ENCODE data around the gene ZNF649. TPM values are rescaled to one million over a fixed set of nuclear protein-coding genes. Genes with fewer than 3 reads are reported as not detected.

The ZNF649 gene
- total RNA-seq, 1 experiment from 2014 or later, result 4.3 TPM

- ChIA-PET CTCF (no interaction called here), POLR2A (no interaction called here)
- in situ Hi-C loops (cut with HindIII; ENCODE audit: low pct_unique_long_range_greater_than_20kb, low sequenced_read_pairs) (no loop called here), intact Hi-C loops (cut with micrococcal nuclease; ENCODE audit: unreplicated experiment) (no loop called here)
- no peaks in the 10 kb centered on the region for H3K36me3 ChIP-seq (ENCODE audit: control insufficient read depth, insufficient read depth, low read length)
- DNase-seq (ENCODE audit: low read depth, low spot score), result no peak
- H3K27me3 ChIP-seq (ENCODE audit: control insufficient read depth, insufficient read depth, low read length), result no peaks in the 10 kb centered on the region
- no peaks in the 10 kb centered on the region for H3K4me1 ChIP-seq (ENCODE audit: control insufficient read depth, insufficient read depth, low read length)
- BruUV-seq (replicated peaks), result no TSS peak
- H3K9me3 ChIP-seq (ENCODE audit: control insufficient read depth, insufficient read depth, low read depth, low read length), result peaks cover 22% of the 10 kb centered on the region; the same call in 1 of the 2 replicates
- no peak for ATAC-seq
- no peak overlapping the region for H3K4me3 ChIP-seq (ENCODE audit: low read depth in 2 of 2, low read length in 2 of 2)
- H3K27ac ChIP-seq (ENCODE audit: low read length), result no peak overlapping the region
- no peak for TF ChIP-seq REST (IDR thresholded peaks at IDR 0.05; ENCODE audit: insufficient read depth in 1 of 2, low read depth in 2 of 2, low read length in 1 of 2)
- TF ChIP-seq CTCF (IDR thresholded peaks at IDR 0.05), result no peak
Observed at GRCh38 chr19:51919606-51920005, 14.8 kb upstream of the ZNF649 start.

- POLR2A ChIA-PET, result no interaction called here
- CTCF ChIA-PET, result no interaction called here
- no TSS peak for BruUV-seq (replicated peaks)
- Histone ChIP-seq H3K27ac (ENCODE audit: low read length) (no peak overlapping the region), H3K4me1 (ENCODE audit: control insufficient read depth, insufficient read depth, low read length) (no peaks in the 10 kb centered on the region), H3K4me3 (ENCODE audit: low read depth in 2 of 2, low read length in 2 of 2) (no peak overlapping the region), H3K9me3 (ENCODE audit: control insufficient read depth, insufficient read depth, low read depth, low read length) (peaks cover 21% of the 10 kb centered on the region; the same call in 1 of the 2 replicates), H3K27me3 (ENCODE audit: control insufficient read depth, insufficient read depth, low read length) (no peaks in the 10 kb centered on the region), H3K36me3 (ENCODE audit: control insufficient read depth, insufficient read depth, low read length) (no peaks in the 10 kb centered on the region)
- in situ Hi-C loops (cut with HindIII; ENCODE audit: low pct_unique_long_range_greater_than_20kb, low sequenced_read_pairs), result no loop called here
- DNase-seq (ENCODE audit: low read depth, low spot score) (no peak), ATAC-seq (no peak)
- no peak for TF ChIP-seq REST (IDR thresholded peaks at IDR 0.05; ENCODE audit: insufficient read depth in 1 of 2, low read depth in 2 of 2, low read length in 1 of 2)
- TF ChIP-seq TCF7L2 (IDR thresholded peaks at IDR 0.05; ENCODE audit: low read depth, low read length), result no peak
- TF ChIP-seq SIN3A (IDR thresholded peaks at IDR 0.05; ENCODE audit: borderline replicate concordance, insufficient read depth, low read depth, low read length), result no peak
- no peak for TF ChIP-seq CTCF (IDR thresholded peaks at IDR 0.05)
- no peak for TF ChIP-seq POLR2AphosphoS5 (IDR thresholded peaks at IDR 0.05; ENCODE audit: low read depth, low read length)
- intact Hi-C loops (cut with micrococcal nuclease; ENCODE audit: unreplicated experiment), result no loop called here
Observed at GRCh38 chr19:51916167-51916566, 11.3 kb upstream of the ZNF649 start.

Data from Panc1 (cell line).